ENCODE results near the gene UBN2.

Gene UBN2

DNA sequence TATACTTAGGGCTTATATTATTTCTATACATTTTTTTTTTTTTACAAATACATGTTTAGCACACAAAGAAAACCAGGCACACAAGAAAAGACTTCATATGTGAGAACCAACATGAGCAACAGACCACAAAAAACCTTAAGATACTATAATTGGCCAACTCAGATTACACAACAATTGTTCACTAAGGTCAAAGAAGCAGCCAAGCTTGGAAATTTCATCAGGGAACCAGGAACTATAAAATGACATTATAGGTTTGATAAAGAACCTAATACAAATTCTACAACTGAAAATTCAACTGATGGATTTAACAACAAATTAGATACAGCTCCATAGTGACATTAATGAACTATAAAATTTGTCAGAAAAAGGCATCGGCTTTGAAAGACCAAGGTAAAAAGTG lies 124.3 kb downstream of the UBN2 start:
- no peak for DNase-seq (ENCODE audit: low read depth in 2 of 2)
